H9 (cell line): ENCODE data around the gene ENTREP3. TPM values are rescaled to one million over a fixed set of nuclear protein-coding genes. Genes with fewer than 3 reads are reported as not detected.

Experiments used
- DNase-seq: peaks from one replicate; pipeline ENCODE4 v3.0.0-alpha.2; 2017
- H2AFZ ChIP-seq: one replicate; pipeline ENCODE4 v1.6.1; 2013; ENCODE audit warnings: mild to moderate bottlenecking, low read length, control low read depth, moderate library complexity
- H2AK5ac ChIP-seq: 2 replicates; pipeline ENCODE4 v1.6.1; 2013; ENCODE audit warnings: low read length, control low read depth, mixed read lengths; ENCODE audit not compliant: insufficient read length
- H2BK120ac ChIP-seq: one replicate; pipeline ENCODE4 v1.6.1; 2013; ENCODE audit warnings: low read depth, mild to moderate bottlenecking, low read length, control low read depth, inconsistent platforms; ENCODE audit not compliant: poor library complexity, severe bottlenecking
- H2BK12ac ChIP-seq: 2 replicates; pipeline ENCODE4 v1.6.1; 2013; ENCODE audit warnings: low read length, control low read depth, mixed read lengths, low read depth; ENCODE audit not compliant: insufficient read length
- H2BK15ac ChIP-seq: 2 replicates; pipeline ENCODE4 v1.6.1; 2013; ENCODE audit warnings: low read depth, low read length, control low read depth
- H2BK20ac ChIP-seq: one replicate; pipeline ENCODE4 v1.6.1; 2013; ENCODE audit warnings: low read depth, mild to moderate bottlenecking, low read length, control low read depth, inconsistent platforms; ENCODE audit not compliant: poor library complexity, severe bottlenecking
- H2BK5ac ChIP-seq: 2 replicates; pipeline ENCODE4 v1.6.1; 2013; ENCODE audit warnings: low read length, control low read depth, mixed read lengths; ENCODE audit not compliant: insufficient read length
- H3K14ac ChIP-seq: 2 replicates; pipeline ENCODE4 v1.6.1; 2013; ENCODE audit warnings: low read length, control low read depth; ENCODE audit not compliant: insufficient read depth
- H3K18ac ChIP-seq: 2 replicates; pipeline ENCODE4 v1.6.1; 2013; ENCODE audit warnings: low read depth, mild to moderate bottlenecking, mixed read lengths, low read length, control low read depth; ENCODE audit not compliant: insufficient read length
- H3K23ac ChIP-seq: 2 replicates; pipeline ENCODE4 v1.6.1; 2013; ENCODE audit warnings: low read length, control low read depth, mixed read lengths, low read depth; ENCODE audit not compliant: insufficient read length
- H3K23me2 ChIP-seq: 2 replicates; pipeline ENCODE4 v1.6.1; 2013; ENCODE audit warnings: low read depth, mild to moderate bottlenecking, mixed read lengths, low read length, control low read depth; ENCODE audit not compliant: insufficient read length, poor library complexity, severe bottlenecking
- H3K27ac ChIP-seq: 2 replicates; pipeline ENCODE4 v1.5.1; 2013; ENCODE audit warnings: low read length, control low read depth, mixed read lengths, low read depth; ENCODE audit not compliant: insufficient read length
- H3K27me3 ChIP-seq: 2 replicates; pipeline ENCODE4 v1.6.1; 2013; ENCODE audit warnings: low read length, control low read depth, inconsistent platforms; ENCODE audit not compliant: insufficient read depth
- H3K4ac ChIP-seq: 2 replicates; pipeline ENCODE4 v1.6.1; 2013; ENCODE audit warnings: low read depth, mild to moderate bottlenecking, control low read depth, inconsistent platforms, low read length, moderate library complexity
- H3K4me1 ChIP-seq: 2 replicates; pipeline ENCODE4 v1.6.1; 2013; ENCODE audit warnings: low read length, control low read depth, inconsistent platforms; ENCODE audit not compliant: insufficient read depth
- H3K4me2 ChIP-seq: 2 replicates; pipeline ENCODE4 v1.6.1; 2013; ENCODE audit warnings: low read length, control low read depth, mixed read lengths; ENCODE audit not compliant: insufficient read length, insufficient read depth
- H3K56ac ChIP-seq: 2 replicates; pipeline ENCODE4 v1.6.1; 2013; ENCODE audit warnings: low read depth, mild to moderate bottlenecking, mixed read lengths, low read length, control low read depth; ENCODE audit not compliant: insufficient read length
- H3K79me1 ChIP-seq: 2 replicates; pipeline ENCODE4 v1.6.1; 2013; ENCODE audit warnings: low read depth, mild to moderate bottlenecking, moderate library complexity, low read length, control low read depth, inconsistent platforms; ENCODE audit not compliant: insufficient read depth, poor library complexity, severe bottlenecking
- H3K79me2 ChIP-seq: 2 replicates; pipeline ENCODE4 v1.6.1; 2013; ENCODE audit warnings: low read length, control low read depth, inconsistent platforms; ENCODE audit not compliant: insufficient read depth
- H3K9ac ChIP-seq: 2 replicates; pipeline ENCODE4 v1.6.1; 2013; ENCODE audit warnings: low read length, control low read depth, mixed read lengths; ENCODE audit not compliant: insufficient read length; ENCODE audit errors: extremely low read depth
- H3K9me3 ChIP-seq: one replicate; pipeline ENCODE4 v1.6.1; 2013; ENCODE audit warnings: low read depth, low read length, inconsistent platforms; ENCODE audit not compliant: control insufficient read depth
- H3T11ph ChIP-seq: one replicate; pipeline ENCODE4 v1.6.1; 2013; ENCODE audit warnings: mild to moderate bottlenecking, low read length, control low read depth, inconsistent platforms
- H4K20me1 ChIP-seq: one replicate; pipeline ENCODE4 v1.6.1; 2013; ENCODE audit not compliant: control insufficient read depth, insufficient read length, insufficient read depth
- H4K5ac ChIP-seq: 2 replicates; pipeline ENCODE4 v1.6.1; 2013; ENCODE audit warnings: low read depth, mild to moderate bottlenecking, mixed read lengths, low read length, control low read depth; ENCODE audit not compliant: insufficient read length
- H4K8ac ChIP-seq: replicated peaks from 2 replicates; pipeline ENCODE4 v1.6.1; 2013; ENCODE audit warnings: low read length, control low read depth, mixed read lengths, low read depth; ENCODE audit not compliant: insufficient read length
- H4K91ac ChIP-seq: 2 replicates; pipeline ENCODE4 v1.6.1; 2013; ENCODE audit warnings: low read depth, mild to moderate bottlenecking, moderate library complexity, mixed read lengths, low read length, control low read depth; ENCODE audit not compliant: insufficient read length
- H3K27ac Mint-ChIP-seq, 3 experiments: 2 replicates in 2 of 3; 3 replicates in 1 of 3; pipeline ENCODE4 v1.8.0; 2020 to 2021; ENCODE audit warnings: mixed read lengths in 3 of 3, mild to moderate bottlenecking in 1 of 3, moderate library complexity in 1 of 3
- H3K27me3 Mint-ChIP-seq: 2 replicates; pipeline ENCODE4 v1.8.0; 2021; ENCODE audit warnings: low read depth, mild to moderate bottlenecking, moderate library complexity, mixed read lengths
- H3K36me3 Mint-ChIP-seq, 3 experiments: 2 replicates in 2 of 3; 3 replicates in 1 of 3; pipeline ENCODE4 v1.8.0; 2020 to 2021; ENCODE audit warnings: low read depth in 3 of 3, mixed read lengths in 3 of 3; ENCODE audit not compliant: insufficient read depth in 1 of 3
- H3K4me1 Mint-ChIP-seq, 2 experiments: 2 replicates each; pipeline ENCODE4 v1.8.0; 2020; ENCODE audit warnings: mixed read lengths in 2 of 2
- H3K4me3 Mint-ChIP-seq, 2 experiments: 2 replicates in 1 of 2; 3 replicates in 1 of 2; pipeline ENCODE4 v1.8.0; 2020 to 2021; ENCODE audit warnings: mild to moderate bottlenecking in 2 of 2, mixed read lengths in 2 of 2, moderate library complexity in 1 of 2
- H3K9me3 Mint-ChIP-seq, 2 experiments: 2 replicates in 1 of 2; 3 replicates in 1 of 2; pipeline ENCODE4 v1.8.0; 2020; ENCODE audit warnings: mild to moderate bottlenecking in 2 of 2, mixed read lengths in 2 of 2, moderate library complexity in 1 of 2
- CTCF ChIP-seq: fragments of 200-600 bp; sonication (generic); conservative IDR thresholded peaks from 3 replicates; pipeline ENCODE4 v1.8.0; 2021; ENCODE audit warnings: antibody characterized with exemption, mild to moderate bottlenecking
- WGBS: extraction: QIAGEN DNeasy Blood & Tissue Kit; methylation state at CpG from one replicate; pipeline ENCODE4 v1.1.7; 2013; ENCODE audit warnings: missing lambda C conversion rate, low lambda C conversion rate, mixed read lengths; ENCODE audit not compliant: insufficient read length; ENCODE audit errors: extremely low coverage; 5-methylcytosine and 5-hydroxymethylcytosine counted together
- total RNA-seq: library from RNA; stranded (reverse); gene quantifications from 2 replicates; pipeline ENCODE4 v1.2.1, GENCODE V29; 2021

ENTREP3 gene
- total RNA-seq, 1 experiment from 2014 or later, result 41.0 TPM

DNA sequence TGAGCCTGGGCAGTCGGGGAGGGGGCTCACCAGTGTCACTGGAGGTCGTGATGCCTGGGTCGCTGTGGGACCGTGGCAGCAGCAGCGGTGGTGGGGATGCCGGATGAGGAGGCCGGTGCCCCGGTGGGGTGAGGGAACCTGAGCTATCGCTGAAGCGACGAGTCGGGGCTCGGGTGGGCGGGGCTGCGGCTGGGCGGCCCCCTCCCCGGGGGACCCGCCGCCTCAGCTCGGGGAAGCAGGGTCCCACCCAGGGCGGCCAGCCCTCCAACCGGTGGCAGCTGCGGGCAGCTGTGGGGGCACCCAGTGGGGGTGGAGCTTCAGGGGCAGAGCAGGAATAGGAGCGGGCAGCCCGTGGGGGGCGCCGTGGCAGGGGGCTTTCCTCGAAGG, 5.0 kb downstream of the ENTREP3 start:
- Histone ChIP-seq H4K91ac (no peak overlapping the region), H3K23me2 (peaks cover 8% of the 10 kb centered on the region), H2AK5ac (no peak overlapping the region), H2BK20ac (no peak overlapping the region), H3K79me1 (no peaks in the 10 kb centered on the region), H3K27me3 (no peaks in the 10 kb centered on the region; the same call in 1 of the 2 replicates), H3K56ac (no peak overlapping the region), H3K27ac (no peak overlapping the region), H2BK12ac (no peak overlapping the region), H2BK120ac (no peak overlapping the region), H3K4me1 (peaks cover 4% of the 10 kb centered on the region; the same call in 1 of the 2 replicates), H3K18ac (no peak overlapping the region), H4K5ac (no peak overlapping the region), H2AFZ (no peak overlapping the region), H2BK5ac (no peak overlapping the region), H3K23ac (no peak overlapping the region), H3K14ac (no peak overlapping the region), H3K79me2 (no peaks in the 10 kb centered on the region), H4K8ac (no peak overlapping the region), H3K4ac (no peak overlapping the region), H2BK15ac (no peak overlapping the region), H3K9ac (no peak overlapping the region), H4K20me1 (no peaks in the 10 kb centered on the region), H3K4me2 (peak overlapping the region; percentile 22), H3K9me3 (no peaks in the 10 kb centered on the region), H3T11ph (no peak overlapping the region)
- TF ChIP-seq CTCF, result no peak
- H3K27ac Mint-ChIP-seq, result no peak overlapping the region; a peak in 1 of 7 replicates
- peaks cover 10 to 33% (median 28%) of the 10 kb centered on the region in 3 experiments for H3K36me3 Mint-ChIP-seq
- peaks cover 25 to 30% of the 10 kb centered on the region in 2 experiments for H3K4me1 Mint-ChIP-seq
- H3K4me3 Mint-ChIP-seq, result peak overlapping the region in 1 of 2 experiments; percentile 15; a peak in 1 of 5 replicates
- no peaks in the 10 kb centered on the region for H3K9me3 Mint-ChIP-seq
- peaks cover 24% of the 10 kb centered on the region for H3K27me3 Mint-ChIP-seq
- no peak for DNase-seq
- no CpG with 5 or more reads among the region's 28 CpGs for WGBS
